Activated gamma-delta T cell treated with anti-CD3 and anti-CD28 coated beads, Interleukin-2, amount 50 U/mL, for 16 hours (primary cell): ENCODE data around the gene ZNF556.
A peak's percentile ranks its signal among the peaks of the same experiment; 100 is the strongest.
"Not testable (repeated sequence)": the region's sequence is repeated elsewhere in the genome, so short reads cannot be mapped to it uniquely, and the experiment has no call there.

ENCODE experiments used
- DNase-seq: peaks from one replicate; pipeline ENCODE4 v3.0.0-alpha.2; 2020; ENCODE audit warnings: low read depth

ZNF556 gene

DNA sequence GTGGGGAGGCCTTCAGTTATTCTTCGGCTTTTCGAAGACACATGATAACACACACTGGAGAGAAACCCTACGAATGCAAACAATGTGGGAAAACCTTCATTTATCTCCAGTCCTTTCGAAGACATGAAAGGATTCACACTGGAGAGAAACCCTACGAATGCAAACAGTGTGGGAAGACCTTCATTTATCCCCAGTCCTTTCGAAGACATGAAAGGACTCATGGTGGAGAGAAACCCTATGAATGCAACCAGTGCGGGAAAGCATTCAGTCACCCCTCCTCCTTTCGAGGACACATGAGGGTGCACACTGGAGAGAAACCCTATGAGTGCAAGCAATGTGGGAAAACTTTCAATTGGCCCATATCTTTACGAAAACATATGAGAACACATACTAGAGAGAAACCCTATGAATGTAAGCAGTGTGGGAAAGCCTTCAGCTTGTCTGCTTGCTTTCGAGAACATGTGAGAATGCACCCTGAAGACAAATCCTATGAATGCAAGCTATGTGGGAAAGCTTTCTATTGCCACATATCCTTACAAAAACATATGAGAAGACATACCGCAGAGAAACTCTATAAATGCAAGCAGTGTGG is 14.0 kb upstream of the ZNF556 start:
- no peak for DNase-seq

GRCh38 chr19:2854849-2855248 is 12.3 kb upstream of the ZNF556 start:
- no peak for DNase-seq

- DNase-seq: no peak
These were observed 10.6 kb upstream of the ZNF556 start for GRCh38 chr19:2856457-2857050.

DNA sequence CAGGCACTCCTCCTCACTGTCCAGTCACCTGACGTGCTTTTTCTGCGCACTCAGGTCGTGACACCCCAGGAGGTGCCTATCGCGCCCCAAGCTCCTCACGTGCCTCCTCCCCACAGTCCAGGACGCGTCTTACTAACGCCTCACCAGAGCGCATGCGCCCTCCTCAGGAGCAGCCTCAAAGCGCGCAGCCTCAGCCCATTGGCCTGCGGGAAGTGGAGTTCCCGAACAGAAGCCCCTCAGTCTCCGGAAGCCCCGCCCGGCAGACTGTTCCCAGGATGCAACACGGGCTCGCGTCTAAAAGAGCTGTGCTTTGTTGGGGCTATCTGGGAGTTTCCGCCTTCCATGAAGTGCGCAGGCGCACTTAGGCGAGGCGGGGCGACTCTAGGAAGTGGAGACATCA is 8.3 kb upstream of the ZNF556 start:
- no peak for DNase-seq

GRCh38 chr19:2863816-2864215 is 3.3 kb upstream of the ZNF556 start:
- no peak for DNase-seq

GRCh38 chr19:2865334-2866100 is 1.6 kb upstream of the ZNF556 start:
- no peak for DNase-seq

GRCh38 chr19:2866495-2867024 is 575 bp upstream of the ZNF556 start:
- DNase-seq: no peak

DNA sequence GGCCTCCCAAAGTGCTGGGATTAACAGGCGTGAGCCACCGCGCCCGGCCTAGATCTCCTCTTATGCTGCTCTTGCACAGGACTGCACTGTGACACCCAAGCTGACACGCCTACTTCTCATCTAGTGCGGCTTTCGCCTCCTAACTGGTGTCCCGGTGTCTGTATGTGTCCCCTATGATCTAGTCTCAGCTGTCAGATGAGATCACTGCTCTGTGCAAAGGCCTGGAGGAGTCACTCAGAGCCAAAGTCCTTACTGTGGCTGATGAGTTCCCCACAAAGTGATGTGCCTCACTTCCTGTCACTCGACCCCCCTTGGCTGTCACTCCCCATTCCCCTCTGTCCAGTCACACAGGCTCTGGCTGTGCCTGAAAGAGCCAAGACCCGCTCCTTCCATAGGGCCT is 2.5 kb downstream of the ZNF556 start:
- DNase-seq: no peak

DNA sequence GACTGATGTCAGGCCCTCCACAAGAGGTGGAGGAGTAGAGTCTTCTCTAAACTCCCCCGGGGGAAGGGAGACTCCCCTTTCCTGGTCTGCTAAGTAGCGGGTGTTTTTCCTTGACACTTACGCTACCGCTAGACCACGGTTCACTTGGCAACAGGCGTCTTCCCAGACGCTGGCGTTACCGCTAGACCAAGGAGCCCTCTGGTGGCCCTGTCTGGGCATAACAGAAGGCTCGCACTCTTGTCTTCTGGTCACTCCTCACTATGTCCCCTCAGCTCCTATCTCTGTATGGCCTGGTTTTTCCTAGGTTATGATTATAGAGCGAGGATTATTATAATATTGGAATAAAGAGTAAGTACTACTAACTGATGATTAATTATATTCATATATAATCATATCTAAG is 5.0 kb downstream of the ZNF556 start:
- DNase-seq: not testable (repeated sequence)

DNA sequence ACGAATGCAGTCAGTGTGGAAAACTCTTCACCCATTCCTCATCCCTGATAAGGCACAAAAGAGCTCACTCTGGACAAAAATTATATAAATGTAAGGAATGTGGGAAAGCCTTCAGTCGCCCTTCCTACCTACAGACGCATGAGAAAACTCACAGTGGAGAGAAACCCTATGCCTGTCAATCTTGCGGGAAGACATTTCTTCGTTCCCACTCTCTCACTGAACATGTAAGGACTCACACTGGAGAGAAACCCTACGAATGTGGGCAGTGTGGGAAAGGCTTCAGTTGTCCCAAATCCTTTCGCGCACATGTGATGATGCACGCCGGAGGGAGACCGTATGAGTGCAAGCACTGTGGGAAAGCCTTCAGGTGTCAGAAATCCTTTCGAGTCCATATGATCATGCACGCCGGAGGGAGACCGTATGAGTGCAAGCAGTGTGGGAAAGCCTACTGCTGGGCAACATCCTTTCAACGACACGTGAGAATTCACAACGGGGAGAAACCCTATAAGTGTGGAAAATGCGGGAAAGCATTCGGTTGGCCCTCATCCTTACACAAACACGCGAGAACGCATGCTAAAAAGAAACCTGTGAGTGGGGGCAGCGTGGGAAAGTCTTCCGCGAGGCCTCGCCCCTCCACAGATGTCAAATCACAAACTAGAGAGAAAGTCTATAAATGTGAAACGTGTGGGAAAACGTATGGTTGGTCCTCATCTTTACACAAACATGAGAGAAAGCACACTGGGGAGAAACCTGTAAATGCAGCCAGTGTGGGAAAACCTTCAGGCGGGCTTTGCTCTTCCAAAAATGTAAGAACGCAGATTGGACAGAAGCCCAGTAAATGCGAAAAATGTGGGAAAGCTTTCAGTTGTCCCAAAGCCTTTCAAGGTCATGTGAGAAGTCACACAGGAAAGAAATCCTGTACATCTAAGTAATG is 10.5 kb downstream of the ZNF556 start:
- DNase-seq: no peak

DNA sequence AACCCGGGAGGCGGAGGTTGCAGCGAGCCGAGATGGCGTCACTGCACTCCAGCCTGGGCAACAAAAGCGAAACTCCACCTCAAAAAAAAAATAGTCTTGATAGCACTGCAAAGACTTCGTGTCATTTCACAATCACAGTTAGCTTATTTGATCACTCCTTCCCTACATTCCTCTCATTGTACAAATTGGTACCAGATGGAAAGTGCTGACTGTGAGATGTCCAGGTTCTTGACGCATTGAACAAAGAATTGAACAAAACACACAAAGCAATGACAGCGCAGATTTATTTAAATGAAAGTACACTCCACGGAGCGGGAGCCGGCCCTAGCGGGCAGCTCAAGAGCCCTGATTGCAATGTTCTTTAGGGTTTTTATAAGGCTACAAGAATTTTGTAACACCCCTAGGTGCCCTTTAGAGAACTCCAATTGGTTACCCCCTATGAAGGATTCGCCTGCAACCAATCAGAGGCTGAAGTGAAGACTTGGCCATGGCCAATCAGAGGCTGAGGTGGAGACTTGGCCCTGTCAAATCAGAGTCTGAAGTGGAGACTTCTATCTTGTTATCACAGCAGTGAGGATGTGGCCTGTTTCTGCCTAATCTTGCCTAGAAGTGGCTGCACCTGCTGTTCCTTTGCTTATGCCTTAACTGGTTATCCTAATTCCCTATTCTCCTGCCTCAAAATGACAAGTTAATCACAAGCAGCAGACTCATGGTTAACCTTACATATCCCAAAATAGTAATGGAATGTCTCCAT is 16.7 kb downstream of the ZNF556 start:
- no peak for DNase-seq

DNA sequence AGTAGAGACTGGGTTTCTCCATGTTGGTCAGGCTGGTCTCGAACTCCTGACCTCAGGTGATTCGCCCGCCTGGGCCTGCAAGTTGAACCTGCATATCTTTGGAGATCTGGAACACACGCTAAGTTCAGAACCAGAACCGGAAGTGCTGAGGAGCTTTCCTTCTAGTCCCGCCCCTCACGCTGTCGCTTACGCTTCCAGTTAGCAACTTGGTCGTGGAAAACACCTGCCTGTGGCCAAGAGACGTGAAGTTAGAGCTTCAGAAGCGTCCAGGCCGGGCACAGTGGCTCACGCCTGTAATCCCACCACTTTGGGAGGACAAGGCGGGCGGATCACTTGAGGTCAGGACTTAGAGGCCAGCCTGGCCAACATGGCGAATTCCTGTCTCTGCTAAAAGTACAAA is 18.6 kb downstream of the ZNF556 start:
- DNase-seq: no peak

GRCh38 chr19:2887391-2887914 is 20.3 kb downstream of the ZNF556 start:
- no peak for DNase-seq

GRCh38 chr19:2888731-2889224 is 21.6 kb downstream of the ZNF556 start:
- no peak for DNase-seq

- DNase-seq: not testable (repeated sequence)
These were observed 23.4 kb downstream of the ZNF556 start for GRCh38 chr19:2890531-2890930.

- no peak for DNase-seq
These were observed 29.6 kb downstream of the ZNF556 start for GRCh38 chr19:2896694-2897093.

DNA sequence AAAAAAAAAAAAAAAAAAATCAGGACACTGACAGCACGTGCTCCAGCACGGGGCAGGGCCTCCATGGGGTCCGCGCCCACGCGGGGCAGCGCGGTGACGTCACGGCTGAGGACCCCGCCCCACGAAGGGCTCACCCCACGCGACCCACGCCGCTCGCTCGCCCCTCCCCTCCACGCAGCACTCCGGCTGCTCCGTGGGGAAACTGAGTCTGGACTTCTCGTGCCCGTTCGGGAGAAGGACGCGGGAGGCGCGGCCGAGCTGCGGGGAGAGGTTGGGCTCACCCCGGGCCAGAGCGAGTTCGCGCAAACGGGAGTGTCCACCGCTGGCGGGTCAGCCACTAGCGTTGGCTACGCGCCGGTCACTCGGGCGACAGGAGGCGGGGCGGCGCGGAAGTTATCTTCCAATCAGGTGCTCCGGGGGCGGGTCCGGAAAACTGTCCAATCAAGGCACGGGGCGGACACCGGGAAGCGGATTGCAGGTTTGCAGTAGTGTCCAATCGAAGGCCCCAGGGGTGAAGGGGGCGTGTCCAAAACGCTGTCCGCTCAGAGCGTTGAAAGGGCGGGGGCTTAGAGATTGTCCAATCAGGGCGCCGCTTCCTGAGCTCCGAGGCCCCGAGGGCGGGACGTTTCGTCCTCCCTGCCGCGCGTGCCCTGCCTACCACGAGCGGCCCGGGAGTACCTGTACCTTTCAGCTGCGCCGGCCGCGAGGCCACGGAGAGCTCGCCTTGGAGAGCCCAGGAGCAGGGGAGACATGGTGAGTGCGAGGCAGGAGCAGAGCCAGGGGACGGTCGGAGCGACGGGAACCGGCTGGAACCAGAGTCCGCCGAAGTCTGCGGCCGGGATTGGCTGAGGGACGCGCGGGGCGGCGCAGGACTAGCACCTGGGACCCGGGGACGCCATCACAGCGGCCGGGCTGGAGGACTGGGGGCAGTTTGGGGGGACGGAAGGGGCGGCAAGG is 33.4 kb downstream of the ZNF556 start, which contains the start of gene ZNF57:
TSS of gene ZNF57 (plus strand) at position 633 of the 957 bp plus-strand sequence. CDS start at position 751, 118 bp downstream.
- peak; percentile 98 for DNase-seq

- no peak for DNase-seq
These were observed 35.6 kb downstream of the ZNF556 start for GRCh38 chr19:2902590-2903218.

- DNase-seq: not testable (repeated sequence)
These were observed 36.2 kb downstream of the ZNF556 start for GRCh38 chr19:2903326-2903725.
